Activated T-cell treated with anti-CD3 and anti-CD28 coated beads, Interleukin-2, amount 50 U/mL, for 48 hours (primary cell): ENCODE data around the gene ZFYVE26.

Experiments
- DNase-seq, 2 experiments: peaks; one replicate each; pipeline ENCODE4 v3.0.0-alpha.2; 2020

ZFYVE26 gene

GRCh38 chr14:67815573-67816225 lies 691 bp downstream of the ZFYVE26 start:
- no peak for DNase-seq

- no peak for DNase-seq
Measured at GRCh38 chr14:67814821-67815220, 1.6 kb downstream of the ZFYVE26 start.

GRCh38 chr14:67806246-67806645 lies 10.1 kb downstream of the ZFYVE26 start:
- no peak for DNase-seq

GRCh38 chr14:67800743-67801142 lies 15.6 kb downstream of the ZFYVE26 start:
- no peak for DNase-seq

- DNase-seq = no peak
Measured at GRCh38 chr14:67798731-67799130, 17.7 kb downstream of the ZFYVE26 start.

- no peak for DNase-seq
Measured at GRCh38 chr14:67787673-67788072, 28.7 kb downstream of the ZFYVE26 start.

- DNase-seq = no peak
Measured at GRCh38 chr14:67785270-67786109, 30.9 kb downstream of the ZFYVE26 start.

GRCh38 chr14:67784244-67784823 lies 32.1 kb downstream of the ZFYVE26 start:
- no peak for DNase-seq

- DNase-seq = no peak
Measured at GRCh38 chr14:67782090-67782489, 34.3 kb downstream of the ZFYVE26 start.

- no peak for DNase-seq
Measured at GRCh38 chr14:67778792-67779191, 37.6 kb downstream of the ZFYVE26 start.

GRCh38 chr14:67776653-67777322 lies 39.6 kb downstream of the ZFYVE26 start:
- DNase-seq = no peak

GRCh38 chr14:67773844-67774377 lies 42.5 kb downstream of the ZFYVE26 start:
- no peak for DNase-seq

GRCh38 chr14:67768219-67768618 lies 48.2 kb downstream of the ZFYVE26 start:
- no peak for DNase-seq

- DNase-seq = no peak
Measured at GRCh38 chr14:67766035-67766680, 50.2 kb downstream of the ZFYVE26 start.

- DNase-seq = no peak
Measured at GRCh38 chr14:67765192-67765834, 51.1 kb downstream of the ZFYVE26 start.

- no peak for DNase-seq
Measured at GRCh38 chr14:67764496-67764895, 51.9 kb downstream of the ZFYVE26 start.

GRCh38 chr14:67763158-67763822 lies 53.1 kb downstream of the ZFYVE26 start:
- DNase-seq = no peak

GRCh38 chr14:67762051-67762450 lies 54.3 kb downstream of the ZFYVE26 start:
- no peak for DNase-seq

- no peak for DNase-seq
Measured at GRCh38 chr14:67759916-67760315, 56.5 kb downstream of the ZFYVE26 start.

GRCh38 chr14:67757175-67757574 lies 59.2 kb downstream of the ZFYVE26 start:
- no peak for DNase-seq

GRCh38 chr14:67756496-67756895 lies 59.9 kb downstream of the ZFYVE26 start:
- no peak for DNase-seq
